ENCODE results near the gene NSUN3.
"Not testable (repeated sequence)": the region's sequence is repeated elsewhere in the genome, so short reads cannot be mapped to it uniquely, and the experiment has no call there.

Gene NSUN3

GRCh38 chr3:94089126-94089525 lies 26.3 kb downstream of the NSUN3 start:
- Mint-ChIP-seq H3K27me3 (no peaks in the 10 kb centered on the region), H3K4me3 (no peak overlapping the region), H3K27ac (peak overlapping the region; percentile 26), H3K9me3 (no peaks in the 10 kb centered on the region), H3K36me3 (ENCODE audit: low read depth) (peaks cover 67% of the 10 kb centered on the region), H3K4me1 (ENCODE audit: low read depth) (no peaks in the 10 kb centered on the region)

DNA sequence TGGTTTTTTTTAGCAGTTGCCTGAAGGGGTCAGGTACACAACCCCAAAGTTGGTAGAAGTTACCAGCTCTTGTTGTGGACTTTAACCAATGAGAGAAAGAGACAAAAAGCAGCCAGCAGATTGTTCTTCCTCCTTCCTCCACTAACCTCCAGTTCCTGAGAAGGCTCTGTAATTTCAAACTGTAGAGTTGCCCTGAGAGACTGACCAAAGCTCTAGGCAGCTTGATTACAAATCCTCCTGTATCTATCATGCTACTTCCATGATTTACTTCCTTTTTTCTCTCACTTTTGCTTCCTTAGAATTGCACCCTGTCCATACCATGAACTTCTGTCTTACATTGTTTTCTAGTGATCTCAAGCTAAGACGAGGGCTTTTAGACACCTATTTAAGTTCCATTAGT lies 29.2 kb downstream of the NSUN3 start:
- Mint-ChIP-seq H3K27ac (no peak overlapping the region), H3K4me1 (ENCODE audit: low read depth) (no peaks in the 10 kb centered on the region), H3K27me3 (no peaks in the 10 kb centered on the region), H3K4me3 (no peak overlapping the region), H3K9me3 (no peaks in the 10 kb centered on the region), H3K36me3 (ENCODE audit: low read depth) (peaks cover 72% of the 10 kb centered on the region)

- H3K27me3 Mint-ChIP-seq, result no peaks in the 10 kb centered on the region
- H3K27ac Mint-ChIP-seq, result no peak overlapping the region
- H3K4me3 Mint-ChIP-seq, result no peak overlapping the region
- H3K36me3 Mint-ChIP-seq (ENCODE audit: low read depth), result peaks cover 72% of the 10 kb centered on the region
- H3K4me1 Mint-ChIP-seq (ENCODE audit: low read depth), result no peaks in the 10 kb centered on the region
- no peaks in the 10 kb centered on the region for H3K9me3 Mint-ChIP-seq
Observed at GRCh38 chr3:94093151-94093550, 30.3 kb downstream of the NSUN3 start.

DNA sequence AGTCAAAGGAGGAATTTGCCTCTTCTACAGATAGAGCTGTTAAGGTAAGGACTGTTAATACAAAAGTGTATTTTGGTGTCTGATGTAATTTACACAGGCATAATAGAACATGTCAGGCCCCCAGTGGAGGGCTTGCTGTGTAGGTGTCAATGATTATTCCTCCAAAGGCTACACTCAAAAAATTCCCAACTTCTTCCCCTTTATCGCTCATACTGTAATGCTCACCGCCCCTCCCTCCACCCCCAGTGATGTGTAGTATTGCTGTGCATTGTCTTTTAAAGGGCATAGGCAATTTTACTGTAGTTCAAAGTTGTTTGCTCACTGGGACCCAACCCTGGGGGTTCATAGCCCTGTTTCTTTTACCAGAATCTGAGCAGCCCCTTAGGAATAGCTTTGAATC lies 32.2 kb downstream of the NSUN3 start:
- no peaks in the 10 kb centered on the region for H3K27me3 Mint-ChIP-seq
- H3K9me3 Mint-ChIP-seq, result no peaks in the 10 kb centered on the region
- peaks cover 72% of the 10 kb centered on the region for H3K36me3 Mint-ChIP-seq (ENCODE audit: low read depth)
- no peak overlapping the region for H3K27ac Mint-ChIP-seq
- no peaks in the 10 kb centered on the region for H3K4me1 Mint-ChIP-seq (ENCODE audit: low read depth)
- no peak overlapping the region for H3K4me3 Mint-ChIP-seq

- H3K27ac Mint-ChIP-seq, result no peak overlapping the region
- H3K9me3 Mint-ChIP-seq, result no peaks in the 10 kb centered on the region
- H3K4me1 Mint-ChIP-seq (ENCODE audit: low read depth), result no peaks in the 10 kb centered on the region
- peaks cover 64% of the 10 kb centered on the region for H3K36me3 Mint-ChIP-seq (ENCODE audit: low read depth)
- H3K4me3 Mint-ChIP-seq, result no peak overlapping the region
- no peaks in the 10 kb centered on the region for H3K27me3 Mint-ChIP-seq
Observed at GRCh38 chr3:94098452-94098851, 35.6 kb downstream of the NSUN3 start.

GRCh38 chr3:94099311-94099710 lies 36.5 kb downstream of the NSUN3 start:
- H3K4me3 Mint-ChIP-seq, result no peak overlapping the region
- H3K9me3 Mint-ChIP-seq, result no peaks in the 10 kb centered on the region
- H3K27ac Mint-ChIP-seq, result no peak overlapping the region
- H3K4me1 Mint-ChIP-seq (ENCODE audit: low read depth), result no peaks in the 10 kb centered on the region
- H3K36me3 Mint-ChIP-seq (ENCODE audit: low read depth), result peaks cover 61% of the 10 kb centered on the region
- no peaks in the 10 kb centered on the region for H3K27me3 Mint-ChIP-seq

- no peak overlapping the region for H3K4me3 Mint-ChIP-seq
- no peaks in the 10 kb centered on the region for H3K9me3 Mint-ChIP-seq
- H3K27ac Mint-ChIP-seq, result no peak overlapping the region
- no peaks in the 10 kb centered on the region for H3K27me3 Mint-ChIP-seq
- peaks cover 52% of the 10 kb centered on the region for H3K36me3 Mint-ChIP-seq (ENCODE audit: low read depth)
- no peaks in the 10 kb centered on the region for H3K4me1 Mint-ChIP-seq (ENCODE audit: low read depth)
Observed at GRCh38 chr3:94101860-94102259, 39.0 kb downstream of the NSUN3 start.

- Mint-ChIP-seq H3K27me3 (no peaks in the 10 kb centered on the region), H3K4me1 (ENCODE audit: low read depth) (no peaks in the 10 kb centered on the region), H3K36me3 (ENCODE audit: low read depth) (peaks cover 33% of the 10 kb centered on the region), H3K9me3 (no peaks in the 10 kb centered on the region), H3K27ac (no peak overlapping the region), H3K4me3 (no peak overlapping the region)
Observed at GRCh38 chr3:94106268-94106667, 43.4 kb downstream of the NSUN3 start.

GRCh38 chr3:94110232-94110631 lies 47.4 kb downstream of the NSUN3 start:
- H3K27me3 Mint-ChIP-seq; H3K4me3 Mint-ChIP-seq; H3K4me1 Mint-ChIP-seq (ENCODE audit: low read depth); H3K9me3 Mint-ChIP-seq; H3K27ac Mint-ChIP-seq: not testable (repeated sequence)
- H3K36me3 Mint-ChIP-seq (ENCODE audit: low read depth), result peaks cover 40% of the 10 kb centered on the region

GRCh38 chr3:94110854-94111253 lies 48.0 kb downstream of the NSUN3 start:
- Mint-ChIP-seq H3K36me3 (ENCODE audit: low read depth) (peaks cover 37% of the 10 kb centered on the region), H3K9me3 (no peaks in the 10 kb centered on the region), H3K4me3 (no peak overlapping the region), H3K4me1 (ENCODE audit: low read depth) (peaks cover 4% of the 10 kb centered on the region), H3K27me3 (no peaks in the 10 kb centered on the region), H3K27ac (no peak overlapping the region)

DNA sequence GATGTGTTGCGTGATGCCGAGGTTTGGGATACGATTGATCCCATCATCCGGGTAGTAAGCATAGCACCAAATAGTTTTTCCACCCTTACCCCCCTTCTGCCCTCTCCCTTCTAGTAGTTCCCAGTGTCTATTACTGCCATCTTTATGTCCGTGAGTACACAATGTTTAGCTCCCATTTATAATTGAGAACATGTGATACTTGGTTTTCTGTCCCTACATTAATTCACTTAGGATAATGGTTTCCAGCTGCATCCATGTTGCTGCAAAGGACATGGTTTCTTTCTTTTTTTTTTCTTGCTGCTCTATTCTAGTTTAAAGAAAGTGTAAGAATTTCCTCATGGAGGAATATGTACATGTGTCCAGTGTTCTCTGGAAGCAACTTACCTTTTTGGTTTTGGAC lies 51.8 kb downstream of the NSUN3 start:
- Mint-ChIP-seq H3K36me3 (ENCODE audit: low read depth) (peaks cover 30% of the 10 kb centered on the region), H3K27me3 (no peaks in the 10 kb centered on the region), H3K27ac (no peak overlapping the region), H3K4me3 (no peak overlapping the region), H3K4me1 (ENCODE audit: low read depth) (peaks cover 4% of the 10 kb centered on the region), H3K9me3 (no peaks in the 10 kb centered on the region)

DNA sequence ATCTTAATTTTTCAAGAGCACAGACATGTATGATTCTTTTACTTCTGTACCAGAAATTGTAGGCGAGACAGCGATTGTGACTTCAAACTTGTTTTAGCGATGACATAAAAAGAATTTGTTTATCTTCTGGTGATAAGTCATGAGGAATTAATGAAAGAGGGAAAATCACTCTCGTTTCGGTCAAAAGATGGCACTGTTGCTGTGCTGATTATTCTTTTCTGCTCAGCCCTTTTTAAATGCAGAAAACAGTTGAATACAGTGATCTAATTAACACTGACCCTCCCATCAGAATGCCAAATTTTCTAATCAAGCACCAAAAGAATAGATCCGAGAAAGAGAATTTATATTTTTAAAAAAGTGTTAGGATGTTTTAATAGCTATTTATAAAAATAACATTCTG lies 52.6 kb downstream of the NSUN3 start:
- H3K4me3 Mint-ChIP-seq, result no peak overlapping the region
- H3K36me3 Mint-ChIP-seq (ENCODE audit: low read depth), result peaks cover 24% of the 10 kb centered on the region
- no peak overlapping the region for H3K27ac Mint-ChIP-seq
- H3K27me3 Mint-ChIP-seq, result no peaks in the 10 kb centered on the region
- peaks cover 4% of the 10 kb centered on the region for H3K4me1 Mint-ChIP-seq (ENCODE audit: low read depth)
- H3K9me3 Mint-ChIP-seq, result no peaks in the 10 kb centered on the region

DNA sequence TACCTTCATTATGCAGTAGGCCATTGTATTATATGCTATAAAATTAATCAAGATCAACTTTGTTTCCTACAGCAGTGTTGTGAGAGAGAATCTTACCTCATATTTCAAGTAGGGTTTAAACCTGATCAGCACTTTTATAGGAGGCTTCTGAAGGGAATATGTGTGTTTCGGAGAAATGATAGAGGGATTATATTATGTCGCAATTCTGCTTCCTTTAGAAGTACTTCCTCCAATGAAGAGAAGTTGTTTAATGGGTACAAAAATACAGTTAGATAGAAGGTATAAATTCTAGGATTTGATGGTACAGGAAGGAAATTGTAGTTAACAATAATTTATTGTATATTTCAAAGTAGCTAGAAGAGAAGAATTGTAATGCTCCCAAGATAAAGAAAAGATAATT lies 54.9 kb downstream of the NSUN3 start:
- H3K27me3 Mint-ChIP-seq, result no peaks in the 10 kb centered on the region
- no peak overlapping the region for H3K27ac Mint-ChIP-seq
- H3K36me3 Mint-ChIP-seq (ENCODE audit: low read depth), result peaks cover 12% of the 10 kb centered on the region
- no peak overlapping the region for H3K4me3 Mint-ChIP-seq
- H3K4me1 Mint-ChIP-seq (ENCODE audit: low read depth), result peaks cover 4% of the 10 kb centered on the region
- no peaks in the 10 kb centered on the region for H3K9me3 Mint-ChIP-seq

DNA sequence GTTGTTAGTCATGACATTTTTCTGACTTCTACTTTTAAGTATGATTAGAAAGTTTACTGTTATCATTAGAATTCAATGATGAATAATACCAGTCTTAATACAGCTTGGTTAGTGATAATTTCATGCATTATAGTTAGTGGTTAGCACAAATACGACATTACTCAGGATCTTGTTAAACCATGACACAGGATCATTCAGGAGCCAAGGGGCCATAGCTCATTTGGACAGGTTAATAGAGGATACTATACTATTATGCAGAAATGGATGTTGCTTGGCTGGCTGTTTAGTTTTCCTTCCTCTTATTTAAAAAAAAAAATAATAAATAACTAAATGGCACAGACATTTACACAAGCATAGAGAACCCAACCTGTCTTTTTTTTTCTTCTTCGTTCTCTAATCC lies 55.5 kb downstream of the NSUN3 start:
- H3K4me3 Mint-ChIP-seq, result no peak overlapping the region
- H3K9me3 Mint-ChIP-seq, result no peaks in the 10 kb centered on the region
- no peak overlapping the region for H3K27ac Mint-ChIP-seq
- H3K27me3 Mint-ChIP-seq, result no peaks in the 10 kb centered on the region
- H3K36me3 Mint-ChIP-seq (ENCODE audit: low read depth), result peaks cover 9% of the 10 kb centered on the region
- H3K4me1 Mint-ChIP-seq (ENCODE audit: low read depth), result peaks cover under 1% of the 10 kb centered on the region

- Mint-ChIP-seq H3K27ac (no peak overlapping the region), H3K4me1 (ENCODE audit: low read depth) (no peaks in the 10 kb centered on the region), H3K27me3 (no peaks in the 10 kb centered on the region), H3K4me3 (no peak overlapping the region), H3K36me3 (ENCODE audit: low read depth) (peaks cover 22% of the 10 kb centered on the region), H3K9me3 (no peaks in the 10 kb centered on the region)
Observed at GRCh38 chr3:94121161-94121560, 58.3 kb downstream of the NSUN3 start.

- no peaks in the 10 kb centered on the region for H3K27me3 Mint-ChIP-seq
- peaks cover 52% of the 10 kb centered on the region for H3K36me3 Mint-ChIP-seq (ENCODE audit: low read depth)
- no peak overlapping the region for H3K4me3 Mint-ChIP-seq
- H3K4me1 Mint-ChIP-seq (ENCODE audit: low read depth), result no peaks in the 10 kb centered on the region
- H3K9me3 Mint-ChIP-seq, result no peaks in the 10 kb centered on the region
- H3K27ac Mint-ChIP-seq, result no peak overlapping the region
Observed at GRCh38 chr3:94127115-94127514, 64.3 kb downstream of the NSUN3 start.

DNA sequence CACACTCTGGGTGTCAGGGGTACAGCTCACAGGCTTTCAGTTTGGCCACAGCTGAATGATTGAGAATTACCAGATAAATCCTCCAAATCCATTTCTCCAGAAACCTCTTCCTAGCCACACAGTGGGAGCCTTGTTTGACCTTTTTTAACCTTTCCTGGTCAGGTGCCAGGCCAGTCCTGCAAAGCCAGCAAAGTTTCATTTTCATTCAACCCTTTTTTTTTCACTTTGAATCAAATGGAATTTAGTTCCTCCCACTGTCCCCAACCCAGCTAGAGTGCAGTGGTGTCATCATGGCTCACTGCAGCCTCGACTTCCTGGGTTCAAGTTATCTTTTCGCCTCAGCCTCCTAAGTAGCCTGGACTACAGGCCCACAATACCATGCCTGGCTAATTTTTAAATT lies 67.8 kb downstream of the NSUN3 start:
- H3K27ac Mint-ChIP-seq, result no peak overlapping the region
- peaks cover 34% of the 10 kb centered on the region for H3K36me3 Mint-ChIP-seq (ENCODE audit: low read depth)
- H3K9me3 Mint-ChIP-seq, result peaks cover under 1% of the 10 kb centered on the region
- H3K27me3 Mint-ChIP-seq, result no peaks in the 10 kb centered on the region
- H3K4me3 Mint-ChIP-seq, result no peak overlapping the region
- H3K4me1 Mint-ChIP-seq (ENCODE audit: low read depth), result no peaks in the 10 kb centered on the region

Measured in stimulated activated naive CD8-positive, alpha-beta T cell treated with anti-CD3 and anti-CD28 coated beads, Interleukin-15, Interleukin-2, amounts not matched to agents 100 ng/mL and 50 ng/mL, for 24 hours (primary cell).